HCT116 (cell line): Measurements from ENCODE around the gene WDR93. TPM values are rescaled to one million over a fixed set of nuclear protein-coding genes. Genes with fewer than 3 reads are reported as not detected.
A peak's percentile ranks its signal among the peaks of the same experiment; 100 is the strongest.

Experiments used
- ATAC-seq: fragments of 200-7000 bp; cut with Tn5 transposase; 2 replicates; pipeline ENCODE4 v1.9.1; 2020; ENCODE audit warnings: mild to moderate bottlenecking, moderate library complexity
- BruUV-seq: library from RNA; stranded (reverse); fragments of 400-500 nt; replicated peaks from 2 replicates; lab custom pipeline; 2021; lab: Mats Ljungman, UMichigan
- CTCF ChIA-PET: fragments of 300-600 bp; sonication (Branson Sonifier 250); formaldehyde crosslinking; loops from one replicate; lab custom pipeline; 2021; ENCODE audit warnings: antibody characterized with exemption; lab: Charles Lee
- POLR2A ChIA-PET: fragments of 300-600, 350-600 bp; sonication (Branson Sonifier 250); formaldehyde crosslinking; loops from one replicate; lab custom pipeline; 2021; ENCODE audit warnings: antibody characterized with exemption; lab: Charles Lee
- RAD21 ChIA-PET, 2 experiments: fragments of 300-600 bp; sonication (Branson Sonifier 250); formaldehyde crosslinking; loops; one replicate each; lab custom pipeline; 2023; ENCODE audit warnings: low total read pairs in 2 of 2; ENCODE audit not compliant: uncharacterized antibody in 2 of 2, unreplicated experiment in 2 of 2, low non-redundant PET in 1 of 2; lab: Charles Lee
- DNase-seq: peaks from one replicate; pipeline ENCODE4 v3.0.0-alpha.2; 2010; ENCODE audit warnings: low read depth, low spot score
- H2AFZ ChIP-seq: fragments of 200-600 bp; shearing (Covaris generic), sonication (generic); 2 replicates; pipeline ENCODE4 v1.6.1; 2017; ENCODE audit warnings: low read depth, mixed run types, mixed read lengths, antibody characterized with exemption, low read length; ENCODE audit not compliant: poor library complexity, severe bottlenecking
- H3K27ac ChIP-seq: 2 replicates; pipeline ENCODE4 v1.5.1; 2012; ENCODE audit warnings: low read depth, low read length
- H3K27me3 ChIP-seq: fragments of 200-600 bp; sonication (generic); 2 replicates; pipeline ENCODE4 v1.6.1; 2016; ENCODE audit warnings: mixed run types, low read length, mixed read lengths; ENCODE audit not compliant: insufficient read depth
- H3K36me3 ChIP-seq, 2 experiments: fragments of 200-500 bp in 1 of 2; fragments of 200-600 bp in 1 of 2; sonication (Bioruptor generic) in 1 of 2; sonication (generic) in 1 of 2; 2 replicates each; pipeline versions ENCODE4 v1.5.1 to v1.6.1; 2014 to 2016; ENCODE audit warnings: low read length in 2 of 2, inconsistent platforms in 1 of 2, mixed read lengths in 1 of 2, mixed run types in 1 of 2; ENCODE audit not compliant: insufficient read depth in 2 of 2, control insufficient read depth in 1 of 2
- H3K4me1 ChIP-seq, 2 experiments: fragments of 200-600 bp in 1 of 2; sonication (generic) in 1 of 2; 2 replicates each; pipeline versions ENCODE4 v1.5.1 to v1.6.1; 2012 to 2017; ENCODE audit warnings: low read length in 2 of 2, inconsistent platforms in 1 of 2, mild to moderate bottlenecking in 1 of 2, mixed read lengths in 1 of 2, mixed run types in 1 of 2, moderate library complexity in 1 of 2; ENCODE audit not compliant: insufficient read depth in 2 of 2, control insufficient read depth in 1 of 2
- H3K4me2 ChIP-seq: fragments of 200-600 bp; sonication (generic); 2 replicates; pipeline ENCODE4 v1.6.1; 2017; ENCODE audit warnings: mixed run types, low read length, mixed read lengths
- H3K4me3 ChIP-seq, 2 experiments: fragments of 200-600 bp in 1 of 2; sonication (generic) in 1 of 2; replicated peaks in 1 of 2; 2 replicates each; pipeline ENCODE4 v1.5.1; 2011 to 2016; ENCODE audit warnings: low read length in 2 of 2, control low read depth in 1 of 2, low read depth in 1 of 2, mild to moderate bottlenecking in 1 of 2, mixed read lengths in 1 of 2, mixed run types in 1 of 2
- H3K79me2 ChIP-seq: fragments of 200-600 bp; sonication (generic); 2 replicates; pipeline ENCODE4 v1.6.1; 2017; ENCODE audit warnings: mild to moderate bottlenecking, mixed run types, low read length, moderate library complexity, mixed read lengths; ENCODE audit not compliant: insufficient read depth
- H3K9ac ChIP-seq: fragments of 200-600 bp; sonication (generic); 2 replicates; pipeline ENCODE4 v1.6.1; 2016; ENCODE audit warnings: low read length, mixed read lengths
- H3K9me2 ChIP-seq: fragments of 200-600 bp; sonication (generic), shearing (Covaris generic); 2 replicates; pipeline ENCODE4 v1.6.1; 2017; ENCODE audit warnings: mixed run types, mild to moderate bottlenecking, moderate library complexity; ENCODE audit not compliant: insufficient read depth
- H3K9me3 ChIP-seq, 2 experiments: fragments of 200-500 bp in 1 of 2; fragments of 200-600 bp in 1 of 2; sonication (Bioruptor generic) in 1 of 2; sonication (generic) in 1 of 2; 2 replicates each; pipeline ENCODE4 v1.6.1; 2014 to 2017; ENCODE audit warnings: low read length in 2 of 2, mixed read lengths in 2 of 2, inconsistent platforms in 1 of 2, low read depth in 1 of 2, mild to moderate bottlenecking in 1 of 2, mixed run types in 1 of 2, moderate library complexity in 1 of 2; ENCODE audit not compliant: control insufficient read depth in 1 of 2, insufficient read depth in 1 of 2
- H4K20me1 ChIP-seq: fragments of 200-600 bp; sonication (generic), shearing (Covaris generic); 2 replicates; pipeline ENCODE4 v1.6.1; 2017; ENCODE audit warnings: mixed run types, mild to moderate bottlenecking, moderate library complexity; ENCODE audit not compliant: insufficient read depth
- ATF3 ChIP-seq: IDR thresholded peaks from 2 replicates; pipeline ENCODE4 v1.6.1; 2012
- EGR1 ChIP-seq: IDR thresholded peaks from 2 replicates; pipeline ENCODE4 v1.6.1; 2012; ENCODE audit warnings: low read depth
- EZH2 ChIP-seq: fragments of 200-600 bp; sonication (generic); IDR thresholded peaks from 2 replicates; pipeline ENCODE4 v1.6.1; 2017; ENCODE audit warnings: antibody characterized with exemption, mixed run types
- JUND ChIP-seq: IDR thresholded peaks from 2 replicates; pipeline ENCODE4 v1.6.1; 2012
- SRF ChIP-seq: IDR thresholded peaks from 2 replicates; pipeline ENCODE4 v1.6.1; 2012; ENCODE audit warnings: low read depth
- TCF7L2 ChIP-seq: IDR thresholded peaks from 2 replicates; pipeline ENCODE4 v1.7.0; 2011; ENCODE audit warnings: borderline replicate concordance, inconsistent platforms; ENCODE audit not compliant: insufficient read depth, insufficient read length; ENCODE audit errors: extremely low read depth
- YY1 ChIP-seq: IDR thresholded peaks from 2 replicates; pipeline ENCODE4 v1.6.1; 2011; ENCODE audit warnings: low read length, low read depth, moderate library complexity, mild to moderate bottlenecking; ENCODE audit not compliant: insufficient replicate concordance; ENCODE audit errors: extremely low read depth
- ZBTB33 ChIP-seq: IDR thresholded peaks from 2 replicates; pipeline ENCODE4 v1.6.1; 2011; ENCODE audit warnings: mild to moderate bottlenecking, low read length, moderate library complexity; ENCODE audit not compliant: insufficient replicate concordance; ENCODE audit errors: extremely low read depth
- intact Hi-C: fragments of 100-400 bp; cut with micrococcal nuclease; formaldehyde crosslinking; loops from 2 replicates; pipeline ENCODE4 v1.10.0; 2022
- total RNA-seq: library from RNA; stranded (reverse); gene quantifications from one replicate; pipeline ENCODE4 v1.2.1, GENCODE V29; 2021; ENCODE audit not compliant: unreplicated experiment

Gene WDR93
- total RNA-seq, 1 experiment from 2014 or later: 0.42 TPM

- Histone ChIP-seq H3K79me2 (no peaks in the 10 kb centered on the region; the same call in 1 of the 2 replicates), H2AFZ (peak overlapping the region; percentile 54), H3K4me1 (peaks cover 4 to 23% of the 10 kb centered on the region in 2 experiments; a peak in 2 of 4 replicates), H3K4me2 (peak overlapping the region; percentile 98), H3K9me2 (no peaks in the 10 kb centered on the region), H4K20me1 (no peaks in the 10 kb centered on the region), H3K9ac (peak overlapping the region; percentile 79), H3K36me3 (no peaks in the 10 kb centered on the region), H3K4me3 (peak overlapping the region; percentile 68 to 72), H3K9me3 (no peaks in the 10 kb centered on the region), H3K27ac (peak overlapping the region; percentile 74), H3K27me3 (no peaks in the 10 kb centered on the region)
- ChIA-PET POLR2A (no interaction called here), CTCF (interaction anchor here (1.4 to 2.6 kb wide), 4 partner anchors 9 to 139 kb away, joined by 4 to 15 read pairs (median 8); no protein-coding TSS in a partner anchor), RAD21 (interaction anchor here in 1 of 2 experiments (0.7 kb wide), 2 partner anchors 102 to 325 kb away, joined by 4 read pairs; no protein-coding TSS in a partner anchor)
- DNase-seq (no peak), ATAC-seq (no peak)
- TF ChIP-seq ZBTB33 (no peak), SRF (no peak), TCF7L2 (no peak), JUND (no peak), YY1 (no peak), EGR1 (no peak), ATF3 (no peak), EZH2 (no peak)
- intact Hi-C loops: loop anchor here (10.0 kb wide), 1 partner anchor 465 kb away; no protein-coding TSS in a partner anchor
- no TSS peak for BruUV-seq
These were observed 58.9 kb downstream of the WDR93 start for GRCh38 chr15:89749526-89749925.
